HepG2 (cell line): ENCODE measurements around the gene BAZ1A. TPM values are rescaled to one million over a fixed set of nuclear protein-coding genes. Genes with fewer than 3 reads are reported as not detected.

Experiments
- HNF4G ChIP-seq, 2 experiments: sonication (generic) in 1 of 2; formaldehyde crosslinking in 1 of 2; IDR thresholded peaks; 2 replicates each; pipeline versions ENCODE4 v1.4.0 to v1.6.1; 2011 to 2020; ENCODE audit warnings: borderline replicate concordance in 2 of 2, low read depth in 2 of 2, mild to moderate bottlenecking in 2 of 2, low read length in 1 of 2, missing genetic modification reagents in 1 of 2, moderate library complexity in 1 of 2
- NKX3-1 ChIP-seq: sonication (generic); formaldehyde crosslinking; IDR thresholded peaks from 2 replicates; pipeline ENCODE4 v1.5.0; 2020; ENCODE audit warnings: missing genetic modification reagents
- RFX5 ChIP-seq: IDR thresholded peaks from 2 replicates; pipeline ENCODE4 v1.6.1; 2011; ENCODE audit warnings: low read depth, low read length, improper control_type of control experiment
- SETDB1 ChIP-seq: sonication (generic); formaldehyde crosslinking; IDR thresholded peaks from 2 replicates; pipeline ENCODE4 v1.5.1; 2020; ENCODE audit warnings: missing genetic modification reagents, mild to moderate bottlenecking, borderline replicate concordance
- SP4 ChIP-seq: sonication (generic); formaldehyde crosslinking; IDR thresholded peaks from 2 replicates; pipeline ENCODE4 v1.8.1; 2023; ENCODE audit warnings: mild to moderate bottlenecking, missing genetic modification reagents
- ZFX ChIP-seq: sonication (generic); formaldehyde crosslinking; IDR thresholded peaks from 2 replicates; pipeline ENCODE4 v1.4.0; 2020; ENCODE audit warnings: mild to moderate bottlenecking, low read depth, missing genetic modification reagents, moderate library complexity
- ZNF292 ChIP-seq: sonication (generic); formaldehyde crosslinking; IDR thresholded peaks from 2 replicates; pipeline ENCODE4 v1.8.1; 2022; ENCODE audit warnings: mild to moderate bottlenecking, low read depth, missing genetic modification reagents, borderline replicate concordance
- ZNF570 ChIP-seq: sonication (generic); formaldehyde crosslinking; IDR thresholded peaks from 2 replicates; pipeline ENCODE4 v1.4.0; 2020; ENCODE audit warnings: mild to moderate bottlenecking, missing genetic modification reagents, borderline replicate concordance
- ZNF781 ChIP-seq: sonication (generic); formaldehyde crosslinking; IDR thresholded peaks from 2 replicates; pipeline ENCODE4 v1.5.1; 2020; ENCODE audit warnings: borderline replicate concordance, mild to moderate bottlenecking, missing genetic modification reagents; ENCODE audit errors: not compliant biosample characterization
- polyA plus RNA-seq, 8 experiments: library from polyadenylated mRNA; depleted of rRNA in 3 of 8; stranded (reverse) in 7 of 8; unstranded in 1 of 8; fragments of >200 nt; fragmentation: Illumina TruSeq in 4 of 8; extraction: Trizol in 4 of 8; gene quantifications; 2 replicates each; pipeline versions ENCODE4 v1.2.1 to v1.2.3, GENCODE V29; 2011 to 2016; ENCODE audit warnings: low read depth in 4 of 8, missing spikeins in 1 of 8, mixed read lengths in 1 of 8; ENCODE audit not compliant: insufficient read depth in 1 of 8
- total RNA-seq, 5 experiments: library from RNA; depleted of rRNA; stranded (reverse); fragments of >200 nt; fragmentation: Illumina TruSeq; extraction: Trizol; gene quantifications; 2 replicates each; pipeline ENCODE4 v1.2.3, GENCODE V29; 2016; ENCODE audit warnings: low read depth in 1 of 5
- TF ChIP-seq, protein P1 (sequence below): sonication (generic); formaldehyde crosslinking; IDR thresholded peaks from 2 replicates; pipeline ENCODE4 v1.5.1; 2020; ENCODE audit warnings: mild to moderate bottlenecking, missing genetic modification reagents, moderate library complexity
- TF ChIP-seq, protein P2 (sequence below): sonication (generic); formaldehyde crosslinking; IDR thresholded peaks from 2 replicates; pipeline ENCODE4 v1.5.1; 2020; ENCODE audit warnings: missing genetic modification reagents, mild to moderate bottlenecking, borderline replicate concordance
- TF ChIP-seq, protein P3 (sequence below): sonication (generic); formaldehyde crosslinking; IDR thresholded peaks from 2 replicates; pipeline ENCODE4 v1.5.0; 2020; ENCODE audit warnings: mild to moderate bottlenecking, missing genetic modification reagents
- TF ChIP-seq, protein P4 (sequence below): sonication (generic); formaldehyde crosslinking; IDR thresholded peaks from 2 replicates; pipeline ENCODE4 v1.4.0; 2020; ENCODE audit warnings: missing genetic modification reagents

The BAZ1A gene
- total and polyA plus RNA-seq, 2 of the 13 experiments (the other 11 are each of a cell fraction or from before 2014, with no cell fraction given) = 20.9 to 56.8 TPM

DNA sequence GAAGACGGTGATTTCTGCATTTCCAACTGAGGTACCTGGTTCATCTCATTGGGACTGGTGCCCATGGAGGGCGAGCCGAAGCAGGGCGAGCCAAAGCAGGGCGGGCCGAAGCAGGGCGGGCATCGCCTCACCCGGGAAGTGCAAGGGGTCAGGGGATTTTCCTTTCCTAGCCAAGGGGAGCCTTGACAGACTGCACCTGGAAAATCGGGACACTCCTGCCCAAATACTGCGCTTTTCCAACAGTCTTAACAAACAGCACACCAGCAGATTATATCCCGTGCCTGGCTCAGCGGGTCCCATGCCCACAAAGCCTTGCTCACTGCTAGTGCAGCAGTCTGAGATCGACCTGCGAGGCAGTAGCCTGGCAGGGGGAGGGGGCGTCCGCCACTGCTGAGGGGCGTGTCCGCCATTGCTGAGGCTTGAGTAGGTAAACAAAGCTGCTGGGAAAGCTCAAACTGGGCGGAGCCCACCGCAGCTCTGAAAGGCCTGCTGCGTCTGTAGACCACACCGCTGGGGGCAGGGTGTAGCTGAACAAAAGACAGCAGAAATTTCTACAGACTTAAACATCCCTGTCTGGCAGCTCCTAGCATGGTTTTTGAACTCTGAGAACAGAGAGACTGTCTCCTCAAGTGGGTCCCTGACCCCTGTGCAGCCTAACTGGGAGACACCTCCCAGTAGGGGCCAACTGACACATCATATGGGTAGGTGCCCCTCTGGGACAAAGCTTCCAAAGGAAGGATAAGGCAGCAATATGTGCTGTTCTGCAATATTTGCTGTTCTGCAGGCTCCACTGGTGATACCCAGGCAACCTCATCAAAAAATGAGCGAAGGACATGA is 77.2 kb downstream of the BAZ1A start (continued):
- TF ChIP-seq, protein P1, sequence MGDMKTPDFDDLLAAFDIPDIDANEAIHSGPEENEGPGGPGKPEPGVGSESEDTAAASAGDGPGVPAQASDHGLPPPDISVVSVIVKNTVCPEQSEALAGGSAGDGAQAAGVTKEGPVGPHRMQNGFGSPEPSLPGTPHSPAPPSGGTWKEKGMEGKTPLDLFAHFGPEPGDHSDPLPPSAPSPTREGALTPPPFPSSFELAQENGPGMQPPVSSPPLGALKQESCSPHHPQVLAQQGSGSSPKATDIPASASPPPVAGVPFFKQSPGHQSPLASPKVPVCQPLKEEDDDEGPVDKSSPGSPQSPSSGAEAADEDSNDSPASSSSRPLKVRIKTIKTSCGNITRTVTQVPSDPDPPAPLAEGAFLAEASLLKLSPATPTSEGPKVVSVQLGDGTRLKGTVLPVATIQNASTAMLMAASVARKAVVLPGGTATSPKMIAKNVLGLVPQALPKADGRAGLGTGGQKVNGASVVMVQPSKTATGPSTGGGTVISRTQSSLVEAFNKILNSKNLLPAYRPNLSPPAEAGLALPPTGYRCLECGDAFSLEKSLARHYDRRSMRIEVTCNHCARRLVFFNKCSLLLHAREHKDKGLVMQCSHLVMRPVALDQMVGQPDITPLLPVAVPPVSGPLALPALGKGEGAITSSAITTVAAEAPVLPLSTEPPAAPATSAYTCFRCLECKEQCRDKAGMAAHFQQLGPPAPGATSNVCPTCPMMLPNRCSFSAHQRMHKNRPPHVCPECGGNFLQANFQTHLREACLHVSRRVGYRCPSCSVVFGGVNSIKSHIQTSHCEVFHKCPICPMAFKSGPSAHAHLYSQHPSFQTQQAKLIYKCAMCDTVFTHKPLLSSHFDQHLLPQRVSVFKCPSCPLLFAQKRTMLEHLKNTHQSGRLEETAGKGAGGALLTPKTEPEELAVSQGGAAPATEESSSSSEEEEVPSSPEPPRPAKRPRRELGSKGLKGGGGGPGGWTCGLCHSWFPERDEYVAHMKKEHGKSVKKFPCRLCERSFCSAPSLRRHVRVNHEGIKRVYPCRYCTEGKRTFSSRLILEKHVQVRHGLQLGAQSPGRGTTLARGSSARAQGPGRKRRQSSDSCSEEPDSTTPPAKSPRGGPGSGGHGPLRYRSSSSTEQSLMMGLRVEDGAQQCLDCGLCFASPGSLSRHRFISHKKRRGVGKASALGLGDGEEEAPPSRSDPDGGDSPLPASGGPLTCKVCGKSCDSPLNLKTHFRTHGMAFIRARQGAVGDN (CRISPR knock-in tag) = peak; percentile 90
- no peak for TF ChIP-seq NKX3-1 (CRISPR knock-in tag)
- TF ChIP-seq ZNF292 (CRISPR knock-in tag) = peak; percentile 82; the same call in 1 of the 2 replicates
- no peak for TF ChIP-seq ZNF781 (CRISPR knock-in tag)
- TF ChIP-seq, protein P2, sequence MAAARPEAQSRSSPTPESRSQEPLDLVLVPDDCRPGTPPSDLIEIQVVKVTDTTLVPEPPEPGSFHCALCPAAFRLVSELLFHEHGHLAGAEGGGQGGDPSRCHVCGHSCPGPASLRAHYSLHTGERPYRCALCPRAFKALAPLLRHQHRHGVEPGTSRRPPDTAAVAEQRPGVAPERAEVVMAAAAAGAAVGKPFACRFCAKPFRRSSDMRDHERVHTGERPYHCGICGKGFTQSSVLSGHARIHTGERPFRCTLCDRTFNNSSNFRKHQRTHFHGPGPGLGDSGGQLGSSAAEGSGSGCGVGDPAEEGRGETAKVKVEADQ (CRISPR knock-in tag) = peak; percentile 73; the same call in 1 of the 2 replicates
- TF ChIP-seq HNF4G (IDR thresholded peaks at IDR 0.05; ENCODE audit: borderline replicate concordance, low read depth, low read length) = no peak
- TF ChIP-seq HNF4G (CRISPR knock-in tag; IDR thresholded peaks at IDR 0.05; ENCODE audit: borderline replicate concordance, low read depth) = no peak
- TF ChIP-seq SP4 (CRISPR knock-in tag) = peak; percentile 44; the same call in 1 of the 2 replicates
- TF ChIP-seq SETDB1 (CRISPR knock-in tag) = 0 out of 2 replicates have a peak, but pooled peaks have one; percentile 60
- no peak for TF ChIP-seq RFX5
- TF ChIP-seq ZNF570 = no peak
- 0 out of 2 replicates have a peak, but pooled peaks have one; percentile 45 for TF ChIP-seq ZFX (CRISPR knock-in tag)
- TF ChIP-seq, protein P3, sequence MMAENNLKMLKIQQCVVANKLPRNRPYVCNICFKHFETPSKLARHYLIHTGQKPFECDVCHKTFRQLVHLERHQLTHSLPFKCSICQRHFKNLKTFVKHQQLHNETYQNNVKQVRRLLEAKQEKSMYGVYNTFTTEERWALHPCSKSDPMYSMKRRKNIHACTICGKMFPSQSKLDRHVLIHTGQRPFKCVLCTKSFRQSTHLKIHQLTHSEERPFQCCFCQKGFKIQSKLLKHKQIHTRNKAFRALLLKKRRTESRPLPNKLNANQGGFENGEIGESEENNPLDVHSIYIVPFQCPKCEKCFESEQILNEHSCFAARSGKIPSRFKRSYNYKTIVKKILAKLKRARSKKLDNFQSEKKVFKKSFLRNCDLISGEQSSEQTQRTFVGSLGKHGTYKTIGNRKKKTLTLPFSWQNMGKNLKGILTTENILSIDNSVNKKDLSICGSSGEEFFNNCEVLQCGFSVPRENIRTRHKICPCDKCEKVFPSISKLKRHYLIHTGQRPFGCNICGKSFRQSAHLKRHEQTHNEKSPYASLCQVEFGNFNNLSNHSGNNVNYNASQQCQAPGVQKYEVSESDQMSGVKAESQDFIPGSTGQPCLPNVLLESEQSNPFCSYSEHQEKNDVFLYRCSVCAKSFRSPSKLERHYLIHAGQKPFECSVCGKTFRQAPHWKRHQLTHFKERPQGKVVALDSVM (CRISPR knock-in tag) = 0 out of 2 replicates have a peak, but pooled peaks have one; percentile 34
- TF ChIP-seq, protein P4, sequence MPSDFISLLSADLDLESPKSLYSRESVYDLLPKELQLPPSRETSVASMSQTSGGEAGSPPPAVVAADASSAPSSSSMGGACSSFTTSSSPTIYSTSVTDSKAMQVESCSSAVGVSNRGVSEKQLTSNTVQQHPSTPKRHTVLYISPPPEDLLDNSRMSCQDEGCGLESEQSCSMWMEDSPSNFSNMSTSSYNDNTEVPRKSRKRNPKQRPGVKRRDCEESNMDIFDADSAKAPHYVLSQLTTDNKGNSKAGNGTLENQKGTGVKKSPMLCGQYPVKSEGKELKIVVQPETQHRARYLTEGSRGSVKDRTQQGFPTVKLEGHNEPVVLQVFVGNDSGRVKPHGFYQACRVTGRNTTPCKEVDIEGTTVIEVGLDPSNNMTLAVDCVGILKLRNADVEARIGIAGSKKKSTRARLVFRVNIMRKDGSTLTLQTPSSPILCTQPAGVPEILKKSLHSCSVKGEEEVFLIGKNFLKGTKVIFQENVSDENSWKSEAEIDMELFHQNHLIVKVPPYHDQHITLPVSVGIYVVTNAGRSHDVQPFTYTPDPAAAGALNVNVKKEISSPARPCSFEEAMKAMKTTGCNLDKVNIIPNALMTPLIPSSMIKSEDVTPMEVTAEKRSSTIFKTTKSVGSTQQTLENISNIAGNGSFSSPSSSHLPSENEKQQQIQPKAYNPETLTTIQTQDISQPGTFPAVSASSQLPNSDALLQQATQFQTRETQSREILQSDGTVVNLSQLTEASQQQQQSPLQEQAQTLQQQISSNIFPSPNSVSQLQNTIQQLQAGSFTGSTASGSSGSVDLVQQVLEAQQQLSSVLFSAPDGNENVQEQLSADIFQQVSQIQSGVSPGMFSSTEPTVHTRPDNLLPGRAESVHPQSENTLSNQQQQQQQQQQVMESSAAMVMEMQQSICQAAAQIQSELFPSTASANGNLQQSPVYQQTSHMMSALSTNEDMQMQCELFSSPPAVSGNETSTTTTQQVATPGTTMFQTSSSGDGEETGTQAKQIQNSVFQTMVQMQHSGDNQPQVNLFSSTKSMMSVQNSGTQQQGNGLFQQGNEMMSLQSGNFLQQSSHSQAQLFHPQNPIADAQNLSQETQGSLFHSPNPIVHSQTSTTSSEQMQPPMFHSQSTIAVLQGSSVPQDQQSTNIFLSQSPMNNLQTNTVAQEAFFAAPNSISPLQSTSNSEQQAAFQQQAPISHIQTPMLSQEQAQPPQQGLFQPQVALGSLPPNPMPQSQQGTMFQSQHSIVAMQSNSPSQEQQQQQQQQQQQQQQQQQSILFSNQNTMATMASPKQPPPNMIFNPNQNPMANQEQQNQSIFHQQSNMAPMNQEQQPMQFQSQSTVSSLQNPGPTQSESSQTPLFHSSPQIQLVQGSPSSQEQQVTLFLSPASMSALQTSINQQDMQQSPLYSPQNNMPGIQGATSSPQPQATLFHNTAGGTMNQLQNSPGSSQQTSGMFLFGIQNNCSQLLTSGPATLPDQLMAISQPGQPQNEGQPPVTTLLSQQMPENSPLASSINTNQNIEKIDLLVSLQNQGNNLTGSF = no peak
